DMS 273 (cell line): Measurements from ENCODE around the gene BRSK1.

Experiments
- DNase-seq: peaks from one replicate; lab custom pipeline; 2025; ENCODE audit not compliant: unreplicated experiment; lab: John Stamatoyannopoulos, UW

Gene BRSK1

GRCh38 chr19:55253842-55254624, 29.8 kb upstream of the BRSK1 start:
- DNase-seq = no peak

GRCh38 chr19:55254625-55254977, 29.2 kb upstream of the BRSK1 start:
- DNase-seq = no peak

DNA sequence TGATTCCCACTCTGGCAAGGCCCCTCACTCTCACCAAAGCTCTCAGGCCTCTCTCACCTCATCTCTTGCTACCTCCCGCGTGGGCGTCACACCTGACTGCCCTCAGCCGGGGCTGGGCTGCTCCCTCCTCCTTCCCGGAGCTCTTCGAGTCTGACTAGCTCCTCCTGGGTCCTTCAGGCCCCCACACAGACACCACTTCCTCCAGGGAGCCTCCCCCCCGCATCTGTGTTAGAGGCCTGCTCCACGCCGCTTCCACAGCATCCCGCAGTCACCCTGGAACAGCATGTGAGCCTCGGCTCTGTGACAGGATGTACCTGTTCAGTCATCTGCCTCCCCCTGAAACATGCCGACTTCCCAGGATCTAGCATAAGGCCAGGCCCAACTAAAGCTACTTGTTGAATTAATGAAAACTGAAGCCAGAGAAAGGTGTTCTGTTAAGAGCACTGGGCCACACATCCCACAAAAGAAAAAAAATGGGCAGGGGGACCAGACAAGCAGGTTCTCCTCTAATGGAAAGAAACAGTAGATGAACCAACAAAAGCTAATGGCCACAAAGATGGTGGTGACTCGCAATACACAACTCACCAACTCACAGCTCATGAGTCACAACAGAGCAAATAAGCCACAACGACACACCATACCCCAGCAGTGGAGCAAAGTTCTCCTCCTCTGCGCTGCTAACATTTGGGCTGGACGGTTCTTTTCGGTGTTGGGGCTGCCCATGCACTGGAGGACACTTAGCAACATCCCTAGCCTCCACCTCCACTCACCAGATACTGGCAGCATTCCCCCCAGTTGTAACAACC, 28.0 kb upstream of the BRSK1 start:
- no peak for DNase-seq

- DNase-seq = no peak
These were observed 27.0 kb upstream of the BRSK1 start for GRCh38 chr19:55256562-55257460.

- DNase-seq = peak; percentile 66
These were observed 26.1 kb upstream of the BRSK1 start for GRCh38 chr19:55257461-55258420.

DNA sequence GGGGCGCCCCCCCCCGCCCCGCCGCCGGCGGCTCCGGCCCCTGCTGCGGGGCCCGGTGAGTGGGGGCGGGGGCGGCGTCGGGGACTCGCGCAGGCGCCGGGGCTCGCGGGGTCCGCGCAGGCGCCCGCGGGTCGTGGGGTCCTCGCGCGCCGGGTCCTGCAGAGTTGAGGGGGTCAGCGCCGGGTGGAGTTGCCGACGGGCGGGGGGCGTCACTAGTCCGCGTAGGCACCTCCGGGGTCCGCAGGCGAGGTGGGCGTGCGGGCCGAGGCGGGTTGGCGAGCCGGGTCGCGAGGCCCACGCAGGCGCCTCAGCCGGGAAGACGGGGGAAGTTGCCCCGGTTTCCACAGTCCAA, 25.3 kb upstream of the BRSK1 start:
- DNase-seq = peak; percentile 61

GRCh38 chr19:55258828-55259539, 24.8 kb upstream of the BRSK1 start, which contains the start of gene PPP6R1:
Gene PPP6R1 (minus strand): TSS chr19:55259017. CDS start chr19:55247103, 11,914 bp downstream.
- peak; percentile 100 for DNase-seq

GRCh38 chr19:55259540-55260210, 24.1 kb upstream of the BRSK1 start:
- DNase-seq = no peak

DNA sequence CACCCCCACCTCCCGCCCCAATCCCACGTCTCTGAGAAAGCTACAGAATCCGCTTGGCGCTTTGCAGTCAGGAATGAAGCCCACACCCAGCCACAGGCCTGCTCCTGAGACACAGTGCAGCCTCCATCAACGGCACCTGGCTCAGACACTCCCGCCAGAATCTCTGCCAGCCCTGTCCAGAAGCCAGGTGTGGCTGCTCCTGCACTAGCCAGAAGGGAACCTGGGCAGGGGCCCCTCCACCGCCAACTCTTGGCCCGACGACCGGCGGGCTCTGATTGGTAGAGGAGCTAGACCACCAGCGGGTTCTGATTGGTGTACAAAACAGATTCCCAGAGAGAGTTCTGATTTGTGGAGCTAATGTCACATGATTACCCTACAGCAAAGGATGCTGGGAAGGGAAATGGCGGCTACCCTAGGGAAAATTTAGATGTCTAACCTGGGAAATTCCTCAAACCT, 22.1 kb upstream of the BRSK1 start:
- DNase-seq = no peak

DNA sequence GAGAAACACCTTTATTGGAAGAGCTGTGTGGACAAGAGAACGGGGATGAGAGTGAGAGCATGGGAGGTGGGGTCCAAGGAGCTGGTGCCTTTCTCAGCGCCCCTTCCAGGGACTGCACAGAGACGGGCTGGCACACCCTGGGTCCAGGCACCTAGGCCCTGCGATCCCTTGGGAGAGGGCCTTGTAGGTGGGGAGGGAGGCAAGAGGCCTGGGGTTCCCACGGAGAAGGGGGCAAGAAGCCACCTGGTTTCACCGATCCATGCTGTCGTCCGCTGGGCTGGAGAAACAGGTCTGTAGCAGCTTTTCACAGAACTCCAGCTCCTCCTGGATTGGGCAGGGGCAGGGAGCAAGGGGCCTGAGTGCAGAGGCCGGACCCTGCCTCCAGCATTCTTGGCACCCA, 21.4 kb upstream of the BRSK1 start:
- no peak for DNase-seq

DNA sequence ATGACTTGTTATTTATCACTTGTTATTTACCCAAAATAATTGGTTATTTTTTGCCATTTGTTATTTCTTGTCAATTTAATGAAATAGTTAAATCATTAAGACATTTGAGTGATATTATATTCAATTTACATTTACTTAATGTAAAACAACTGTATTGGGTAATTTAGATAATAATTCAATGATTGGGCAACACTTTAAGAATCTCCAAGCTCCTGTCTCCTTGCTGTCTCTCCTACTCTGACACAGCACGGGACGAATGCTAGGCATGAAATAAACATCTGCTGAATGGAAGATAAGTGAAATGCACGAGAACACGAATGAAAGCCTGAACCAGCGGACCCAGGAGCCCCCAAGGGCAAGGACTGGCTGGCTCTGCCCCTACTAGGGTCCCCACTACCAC, 19.3 kb upstream of the BRSK1 start:
- no peak for DNase-seq

DNA sequence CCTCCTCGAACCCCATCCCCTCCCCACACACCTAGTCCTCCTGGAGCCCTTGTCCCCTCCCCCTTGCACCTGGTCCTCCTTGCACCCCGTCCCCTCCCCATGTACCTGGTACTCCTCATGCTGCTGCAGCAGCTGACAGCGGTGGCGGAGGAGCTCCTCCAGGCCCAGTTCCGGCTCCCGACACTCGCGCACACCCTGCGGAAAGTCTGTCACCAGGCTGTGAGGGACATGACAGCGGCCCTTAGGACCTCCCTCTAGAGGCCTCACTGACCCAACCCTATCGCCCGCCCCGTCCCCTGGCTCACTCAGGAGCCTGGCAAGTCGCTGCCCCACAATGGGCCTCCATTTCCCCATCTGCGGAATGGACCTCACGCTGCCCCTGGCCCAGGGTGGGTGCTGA, 18.6 kb upstream of the BRSK1 start:
- DNase-seq = no peak

GRCh38 chr19:55265723-55266386, 17.9 kb upstream of the BRSK1 start:
- no peak for DNase-seq

DNA sequence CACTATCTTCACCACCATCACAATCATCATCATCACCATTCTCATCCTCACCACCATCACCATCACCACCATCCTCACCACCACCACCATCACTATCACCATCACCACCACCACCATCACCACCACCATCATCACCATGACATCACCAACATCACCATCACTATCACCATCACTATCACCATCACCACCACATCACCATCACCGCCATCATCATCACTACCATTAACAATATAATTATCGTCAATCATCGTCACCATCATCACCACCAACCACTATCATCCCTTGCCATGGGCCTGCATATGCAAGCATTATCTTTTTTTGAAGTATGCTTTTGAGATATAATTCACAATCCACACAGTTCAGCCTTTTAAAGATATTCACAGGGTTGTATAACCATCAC, 17.4 kb upstream of the BRSK1 start:
- DNase-seq = no peak

- DNase-seq = no peak
These were observed 17.0 kb upstream of the BRSK1 start for GRCh38 chr19:55266840-55267239.

DNA sequence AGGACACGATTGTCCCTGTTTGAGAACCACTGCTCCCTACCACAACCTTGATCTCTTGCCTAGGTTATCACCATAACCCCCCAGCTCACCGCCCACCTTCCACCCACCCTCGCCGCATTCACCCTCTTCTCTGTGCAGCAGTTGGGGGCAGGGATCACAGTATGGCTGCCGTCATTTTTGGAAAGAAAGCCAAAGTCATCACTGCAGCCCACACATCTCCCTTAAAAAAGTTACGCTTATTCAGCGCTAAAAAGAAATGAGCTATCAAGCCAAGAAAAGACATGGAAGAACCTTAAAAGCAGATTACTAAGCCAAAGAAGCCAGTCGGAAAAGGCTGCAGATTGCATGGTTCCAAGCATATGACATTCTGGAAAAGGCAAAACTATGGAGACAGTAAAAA, 14.5 kb upstream of the BRSK1 start:
- DNase-seq = no peak

- DNase-seq = no peak
These were observed 13.4 kb upstream of the BRSK1 start for GRCh38 chr19:55270172-55270942.

DNA sequence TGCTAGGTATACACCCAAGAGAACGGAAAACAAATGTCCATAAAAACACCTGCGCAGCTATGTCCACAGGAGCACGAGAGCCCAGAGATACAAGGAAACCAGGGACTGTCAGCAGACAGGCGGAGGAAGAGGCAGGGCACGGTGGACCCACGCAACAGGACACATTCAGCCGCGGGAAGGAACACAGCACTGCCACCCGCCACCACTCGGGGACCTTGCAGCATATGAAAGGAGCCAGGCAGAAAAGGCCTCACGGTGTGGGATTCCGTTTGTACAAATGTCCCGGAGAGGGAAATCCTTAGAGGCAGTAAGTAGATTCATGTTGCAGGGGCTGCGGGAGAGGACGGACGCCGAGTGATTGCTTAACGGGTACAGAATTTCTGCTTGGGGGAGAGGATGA, 11.7 kb upstream of the BRSK1 start:
- no peak for DNase-seq
